MCF 10A (cell line): Measurements from ENCODE around the gene CIRBP. TPM values are rescaled to one million over a fixed set of nuclear protein-coding genes. Genes with fewer than 3 reads are reported as not detected.
A peak's percentile ranks its signal among the peaks of the same experiment; 100 is the strongest.

Experiments
- BruUV-seq: library from RNA; stranded (reverse); fragments of 400-500 nt; replicated peaks from 2 replicates; lab custom pipeline; 2021; lab: Mats Ljungman, UMichigan
- CTCF ChIA-PET: fragments of 300-600 bp; sonication (Branson Sonifier 250); formaldehyde crosslinking; extraction: SDS; loops from one replicate; lab custom pipeline; 2021; ENCODE audit warnings: antibody characterized with exemption, inconsistent platforms; lab: Yijun Ruan, JAX
- POLR2A ChIA-PET: fragments of 300-600, 350-650 bp; sonication (Branson Sonifier 250); formaldehyde crosslinking; extraction: SDS; loops from one replicate; lab custom pipeline; 2020; ENCODE audit warnings: antibody characterized with exemption, inconsistent platforms; lab: Yijun Ruan, JAX
- DNase-seq: peaks from one replicate; pipeline ENCODE4 v3.0.0-alpha.2; 2018; ENCODE audit not compliant: unreplicated experiment
- H3K27ac Mint-ChIP-seq: one replicate; pipeline ENCODE4 v1.8.0; 2022; ENCODE audit warnings: mild to moderate bottlenecking, low read depth, mixed read lengths; ENCODE audit not compliant: unreplicated experiment
- H3K27me3 Mint-ChIP-seq: one replicate; pipeline ENCODE4 v1.8.0; 2022; ENCODE audit warnings: mixed read lengths; ENCODE audit not compliant: insufficient read depth, unreplicated experiment
- H3K36me3 Mint-ChIP-seq: one replicate; pipeline ENCODE4 v1.8.0; 2022; ENCODE audit warnings: mild to moderate bottlenecking, moderate library complexity, mixed read lengths; ENCODE audit not compliant: insufficient read depth, unreplicated experiment
- H3K4me1 Mint-ChIP-seq: one replicate; pipeline ENCODE4 v1.8.0; 2022; ENCODE audit warnings: mixed read lengths; ENCODE audit not compliant: insufficient read depth, unreplicated experiment
- H3K4me3 Mint-ChIP-seq: one replicate; pipeline ENCODE4 v1.8.0; 2022; ENCODE audit warnings: mild to moderate bottlenecking, moderate library complexity, mixed read lengths; ENCODE audit not compliant: unreplicated experiment
- H3K9me3 Mint-ChIP-seq: one replicate; pipeline ENCODE4 v1.8.0; 2022; ENCODE audit warnings: mixed read lengths; ENCODE audit not compliant: unreplicated experiment
- intact Hi-C: fragments of 100-400 bp; cut with micrococcal nuclease; formaldehyde crosslinking; loops from 2 replicates; pipeline ENCODE4 v1.14.1; 2022
- total RNA-seq: library from RNA; stranded (reverse); gene quantifications from 2 replicates; pipeline ENCODE4 v1.2.3, GENCODE V29; 2022
- TF ChIP-seq, protein P1 (sequence below): fragments of 200-600 bp; IDR thresholded peaks from one replicate; pipeline ENCODE4 v1.8.0; 2022; ENCODE audit warnings: antibody characterized with exemption, mild to moderate bottlenecking; ENCODE audit not compliant: unreplicated experiment

CIRBP gene
- total RNA-seq, 1 experiment from 2014 or later = 362 TPM

DNA sequence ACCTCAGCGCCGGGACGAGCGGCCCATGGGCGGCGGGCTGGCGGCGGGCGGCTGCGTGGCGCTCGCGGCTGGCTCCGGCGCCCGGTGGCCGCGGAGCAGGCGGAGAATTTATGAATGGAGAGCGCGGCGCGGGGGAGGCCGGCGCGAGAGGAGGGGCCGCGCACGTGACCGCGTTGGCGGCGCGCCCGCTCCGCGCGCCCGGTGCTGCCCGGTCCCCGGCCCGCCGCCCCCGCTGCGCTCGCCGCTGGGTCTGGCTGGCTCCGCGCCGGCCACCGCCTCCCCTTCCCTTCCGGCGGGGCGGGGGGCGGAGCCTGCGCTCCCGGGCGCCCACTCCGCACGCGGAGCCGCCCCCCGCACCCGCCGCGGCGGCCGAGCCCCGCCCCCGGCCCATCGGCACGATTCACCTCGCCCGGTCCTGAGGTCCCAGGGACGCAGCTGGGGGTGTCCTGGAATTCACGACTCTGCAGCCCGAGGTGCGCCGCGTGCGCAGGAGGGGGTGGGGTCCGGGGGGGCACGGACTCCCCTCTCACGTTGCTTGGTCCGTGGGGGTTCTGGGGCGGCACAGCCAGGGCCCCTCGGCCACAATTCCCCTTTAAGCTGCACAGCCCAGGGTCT lies 31.3 kb upstream of the CIRBP start, which contains the start of gene CBARP:
TSS of gene CBARP (minus strand) at position 252 of the 615 bp plus-strand sequence. CDS start 1,905 bp downstream, outside the sequence.
- peaks cover 10% of the 10 kb centered on the region for H3K36me3 Mint-ChIP-seq
- no peak for DNase-seq
- no TSS peak for BruUV-seq

DNA sequence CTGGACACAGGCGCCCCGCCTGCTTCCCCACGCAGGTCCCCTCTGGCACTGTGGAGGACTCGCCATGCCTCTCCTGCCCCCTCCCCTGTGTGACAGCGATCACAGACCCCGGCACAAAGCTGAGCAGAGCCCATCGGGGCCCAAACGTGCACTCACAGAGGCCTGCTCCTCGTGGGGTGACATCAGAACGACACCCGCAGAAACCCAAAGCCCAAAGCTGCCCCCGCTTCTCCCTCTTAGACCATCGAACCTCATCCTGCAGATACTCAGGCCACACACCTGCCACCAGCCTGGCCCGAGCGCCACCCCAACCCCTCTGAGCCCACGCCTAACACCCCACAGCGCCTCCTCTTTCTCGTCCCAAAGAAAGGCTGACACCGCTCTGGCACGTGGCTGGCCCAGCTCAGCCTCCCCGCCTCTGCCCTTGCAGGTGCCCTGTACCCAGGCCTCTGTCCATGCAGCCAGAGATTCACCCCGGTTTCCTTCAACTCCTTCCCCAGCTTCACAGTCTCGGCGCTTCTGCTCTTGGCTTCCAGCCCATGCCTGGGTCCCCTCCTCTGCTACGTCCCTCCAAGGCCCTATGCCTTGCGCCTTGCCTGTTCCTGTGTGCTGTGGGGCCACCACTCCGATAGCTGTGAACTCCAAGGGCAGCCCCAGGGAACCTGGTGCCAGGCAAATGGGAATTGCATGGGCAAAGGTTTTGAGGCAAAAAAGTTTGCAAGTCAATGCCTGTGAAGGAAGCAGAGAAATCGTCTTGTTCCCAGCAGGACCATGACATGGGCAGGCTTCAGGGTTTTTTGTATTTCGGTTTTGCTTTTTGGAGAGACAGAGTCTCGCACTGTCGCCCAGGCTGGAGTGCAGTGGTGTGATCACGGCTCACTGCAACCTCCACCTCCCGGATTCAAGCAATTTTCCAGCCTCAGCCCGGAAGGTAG lies 30.5 kb upstream of the CIRBP start:
- no peaks in the 10 kb centered on the region for H3K27me3 Mint-ChIP-seq
- ChIA-PET POLR2A (interaction anchor here (0.9 to 1.5 kb wide), 6 partner anchors 22 to 71 kb away, joined by 3 to 9 read pairs (median 4); partner anchors contain the start of genes CIRBP and FAM174C), CTCF (interaction anchor here (0.6 to 1.6 kb wide), 7 partner anchors 14 to 406 kb away, joined by 3 to 7 read pairs (median 3); partner anchors contain the start of gene CIRBP)
- DNase-seq = no peak
- peaks cover 6% of the 10 kb centered on the region for H3K4me1 Mint-ChIP-seq
- intact Hi-C loops = no loop called here
- no peaks in the 10 kb centered on the region for H3K9me3 Mint-ChIP-seq
- no TSS peak for BruUV-seq
- TF ChIP-seq, protein P1, sequence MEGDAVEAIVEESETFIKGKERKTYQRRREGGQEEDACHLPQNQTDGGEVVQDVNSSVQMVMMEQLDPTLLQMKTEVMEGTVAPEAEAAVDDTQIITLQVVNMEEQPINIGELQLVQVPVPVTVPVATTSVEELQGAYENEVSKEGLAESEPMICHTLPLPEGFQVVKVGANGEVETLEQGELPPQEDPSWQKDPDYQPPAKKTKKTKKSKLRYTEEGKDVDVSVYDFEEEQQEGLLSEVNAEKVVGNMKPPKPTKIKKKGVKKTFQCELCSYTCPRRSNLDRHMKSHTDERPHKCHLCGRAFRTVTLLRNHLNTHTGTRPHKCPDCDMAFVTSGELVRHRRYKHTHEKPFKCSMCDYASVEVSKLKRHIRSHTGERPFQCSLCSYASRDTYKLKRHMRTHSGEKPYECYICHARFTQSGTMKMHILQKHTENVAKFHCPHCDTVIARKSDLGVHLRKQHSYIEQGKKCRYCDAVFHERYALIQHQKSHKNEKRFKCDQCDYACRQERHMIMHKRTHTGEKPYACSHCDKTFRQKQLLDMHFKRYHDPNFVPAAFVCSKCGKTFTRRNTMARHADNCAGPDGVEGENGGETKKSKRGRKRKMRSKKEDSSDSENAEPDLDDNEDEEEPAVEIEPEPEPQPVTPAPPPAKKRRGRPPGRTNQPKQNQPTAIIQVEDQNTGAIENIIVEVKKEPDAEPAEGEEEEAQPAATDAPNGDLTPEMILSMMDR = no peak
- H3K27ac Mint-ChIP-seq = no peak overlapping the region
- peak overlapping the region; percentile 74 for H3K4me3 Mint-ChIP-seq
- peaks cover 11% of the 10 kb centered on the region for H3K36me3 Mint-ChIP-seq

More for the DNA sequence above, 31.3 kb upstream of the CIRBP start, which contains the start of gene CBARP:
- Mint-ChIP-seq H3K4me1 (peaks cover 6% of the 10 kb centered on the region), H3K27ac (no peak within 1 kb of the TSS), H3K9me3 (no peaks in the 10 kb centered on the region), H3K4me3 (peak within 1 kb of the TSS; percentile 74), H3K27me3 (no peaks in the 10 kb centered on the region)
- intact Hi-C loops = no loop called here
- TF ChIP-seq, protein P1 = no peak
- POLR2A ChIA-PET = interaction anchor here (1.2 to 1.5 kb wide), 3 partner anchors 22 to 70 kb away, joined by 3 to 7 read pairs (median 3); no protein-coding TSS in a partner anchor
- CTCF ChIA-PET = interaction anchor here (0.7 to 1.2 kb wide), 2 partner anchors 31 to 68 kb away, joined by 3 read pairs; partner anchors contain the start of gene CIRBP

DNA sequence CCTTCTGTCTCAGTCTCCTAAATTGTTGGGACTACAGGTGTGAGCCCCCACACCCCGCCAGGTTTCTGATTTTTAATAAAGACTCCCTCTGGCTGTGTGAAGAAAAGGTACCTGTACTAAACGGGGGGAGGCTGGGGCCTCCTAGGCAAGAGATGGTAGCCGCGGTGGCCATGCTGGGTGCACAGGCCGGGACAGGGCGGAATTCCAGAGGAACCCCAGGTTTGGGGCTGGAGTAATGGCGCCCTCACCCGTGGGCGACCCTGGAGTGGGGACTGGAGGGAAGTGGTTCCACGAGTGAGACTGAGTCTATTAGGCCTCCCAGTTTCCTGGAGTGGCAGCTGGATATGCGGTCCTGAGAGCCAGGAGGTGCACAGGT lies 29.7 kb upstream of the CIRBP start:
- Mint-ChIP-seq H3K4me1 (peaks cover 6% of the 10 kb centered on the region), H3K4me3 (peak overlapping the region; percentile 74), H3K9me3 (no peaks in the 10 kb centered on the region), H3K27me3 (no peaks in the 10 kb centered on the region), H3K36me3 (peaks cover 7% of the 10 kb centered on the region), H3K27ac (no peak overlapping the region)
- intact Hi-C loops = no loop called here
- BruUV-seq = no TSS peak
- ChIA-PET POLR2A (interaction anchor here (1.1 to 1.2 kb wide), 3 partner anchors 30 to 136 kb away, joined by 3 to 9 read pairs (median 4); partner anchors contain the start of genes CIRBP and FAM174C), CTCF (interaction anchor here (0.6 to 2.3 kb wide), 7 partner anchors 14 to 407 kb away, joined by 3 to 9 read pairs (median 3); no protein-coding TSS in a partner anchor)
- no peak for DNase-seq
- TF ChIP-seq, protein P1 = no peak
